HG02970 (cell line): ENCODE measurements around the gene SOX12.

Source experiments
- ATAC-seq: cut with Tn5 transposase; IDR thresholded peaks from one replicate; pipeline ENCODE4 v1.9.1; 2021; ENCODE audit warnings: mild to moderate bottlenecking, moderate library complexity, moderate number of reproducible peaks; ENCODE audit not compliant: unreplicated experiment, low FRiP score

SOX12 gene

GRCh38 chr20:300345-300990 is 24.9 kb upstream of the SOX12 start:
- ATAC-seq: no peak

GRCh38 chr20:301886-302848 is 23.2 kb upstream of the SOX12 start:
- ATAC-seq: no peak

GRCh38 chr20:305745-306144 is 19.6 kb upstream of the SOX12 start:
- no peak for ATAC-seq

GRCh38 chr20:308427-309038 is 16.8 kb upstream of the SOX12 start:
- no peak for ATAC-seq

GRCh38 chr20:309306-309840 is 16.0 kb upstream of the SOX12 start:
- ATAC-seq: no peak

- ATAC-seq: peak; percentile 77
These were observed 15.3 kb upstream of the SOX12 start for GRCh38 chr20:309841-310644.

- ATAC-seq: no peak
These were observed 14.7 kb upstream of the SOX12 start for GRCh38 chr20:310645-311044.

- ATAC-seq: no peak
These were observed 13.7 kb upstream of the SOX12 start for GRCh38 chr20:311609-312008.

GRCh38 chr20:312067-312466 is 13.3 kb upstream of the SOX12 start:
- no peak for ATAC-seq

- no peak for ATAC-seq
These were observed 12.5 kb upstream of the SOX12 start for GRCh38 chr20:312866-313265.

- no peak for ATAC-seq
These were observed 11.9 kb upstream of the SOX12 start for GRCh38 chr20:313402-313801.

- ATAC-seq: no peak
These were observed 11.4 kb upstream of the SOX12 start for GRCh38 chr20:313948-314347.

- ATAC-seq: no peak
These were observed 8.9 kb upstream of the SOX12 start for GRCh38 chr20:316316-317068.

- peak; percentile 47 for ATAC-seq
These were observed 941 bp upstream of the SOX12 start for GRCh38 chr20:324177-325044.

GRCh38 chr20:325889-326644 is 715 bp downstream of the SOX12 start:
- no peak for ATAC-seq

- ATAC-seq: no peak
These were observed 1.4 kb downstream of the SOX12 start for GRCh38 chr20:326645-327185.

GRCh38 chr20:327186-328026 is 2.1 kb downstream of the SOX12 start:
- ATAC-seq: no peak
